Tibial artery (tissue), 4 donors: ENCODE measurements around the gene SELP.

Experiments
- DNase-seq, 2 donors: peaks; one replicate each; pipeline ENCODE4 v3.0.0-alpha.2; 2019
- H3K27ac ChIP-seq, 2 donors: fragments of 200-600 bp; sonication (generic) in 1 of 2; 1 replicate in 1 of 2; 2 replicates in 1 of 2; pipeline ENCODE4 v1.5.1; 2018 to 2019; ENCODE audit warnings: mild to moderate bottlenecking in 1 of 2
- H3K27me3 ChIP-seq, 2 donors: fragments of 200-600 bp; sonication (generic) in 1 of 2; one replicate each; pipeline versions ENCODE4 v1.5.1 to v1.6.0; 2016 to 2019
- H3K36me3 ChIP-seq, 3 donors: fragments of 200-600 bp; sonication (generic) in 2 of 3; one replicate each; pipeline ENCODE4 v1.5.1; 2016 to 2019; ENCODE audit warnings: mild to moderate bottlenecking in 2 of 3
- H3K4me1 ChIP-seq, 4 donors: fragments of 200-600 bp; sonication (generic) in 2 of 4; 1 replicate in 3 of 4; 2 replicates in 1 of 4; pipeline ENCODE4 v1.5.1; 2016 to 2019
- H3K4me3 ChIP-seq, 2 donors: fragments of 200-600 bp; sonication (generic) in 1 of 2; 1 replicate in 1 of 2; 2 replicates in 1 of 2; pipeline ENCODE4 v1.5.1; 2018 to 2019; ENCODE audit warnings: mild to moderate bottlenecking in 2 of 2
- H3K9me3 ChIP-seq, 3 donors: fragments of 200-600 bp; sonication (generic) in 1 of 3; one replicate each; pipeline ENCODE4 v1.5.1; 2016 to 2019
- intact Hi-C: fragments of 100-400 bp; cut with DNase I; formaldehyde crosslinking; loops from one replicate; pipeline ENCODE4 v1.15.0; 2023; ENCODE audit warnings: low total_unique reads
- TF ChIP-seq, protein P1 (sequence below), 2 experiments: fragments of 200-600 bp in 1 of 2; fragments of 450-650 bp in 1 of 2; IDR thresholded peaks; one replicate each; pipeline ENCODE4 v1.5.1; 2017 to 2019; ENCODE audit warnings: antibody characterized with exemption in 2 of 2, mild to moderate bottlenecking in 1 of 2, moderate library complexity in 1 of 2

SELP gene

DNA sequence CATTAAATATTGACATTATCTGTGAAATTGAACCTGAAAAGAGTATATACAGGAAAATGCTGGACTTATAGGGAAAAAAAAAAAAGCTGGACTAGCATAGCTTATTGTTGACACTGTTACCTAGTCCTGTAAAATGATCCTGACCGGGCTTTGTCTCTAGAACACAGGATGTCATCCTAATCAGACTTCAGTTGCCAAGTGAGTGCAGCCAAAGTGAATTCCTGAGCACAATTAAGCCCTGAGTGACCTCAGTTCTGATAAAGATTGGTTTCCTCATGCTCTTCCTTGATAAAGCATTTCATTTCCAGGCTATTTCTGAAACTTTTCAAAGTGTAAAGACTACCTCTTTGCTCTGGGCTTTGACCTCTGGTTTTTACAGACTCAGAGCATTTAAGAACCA is 19.8 kb downstream of the SELP start:
- no peak overlapping the region for H3K4me3 ChIP-seq
- no peaks in the 10 kb centered on the region for H3K4me1 ChIP-seq
- H3K9me3 ChIP-seq = no peaks in the 10 kb centered on the region
- H3K36me3 ChIP-seq = no peaks in the 10 kb centered on the region
- no peak overlapping the region for H3K27ac ChIP-seq
- DNase-seq = no peak
- TF ChIP-seq, protein P1, sequence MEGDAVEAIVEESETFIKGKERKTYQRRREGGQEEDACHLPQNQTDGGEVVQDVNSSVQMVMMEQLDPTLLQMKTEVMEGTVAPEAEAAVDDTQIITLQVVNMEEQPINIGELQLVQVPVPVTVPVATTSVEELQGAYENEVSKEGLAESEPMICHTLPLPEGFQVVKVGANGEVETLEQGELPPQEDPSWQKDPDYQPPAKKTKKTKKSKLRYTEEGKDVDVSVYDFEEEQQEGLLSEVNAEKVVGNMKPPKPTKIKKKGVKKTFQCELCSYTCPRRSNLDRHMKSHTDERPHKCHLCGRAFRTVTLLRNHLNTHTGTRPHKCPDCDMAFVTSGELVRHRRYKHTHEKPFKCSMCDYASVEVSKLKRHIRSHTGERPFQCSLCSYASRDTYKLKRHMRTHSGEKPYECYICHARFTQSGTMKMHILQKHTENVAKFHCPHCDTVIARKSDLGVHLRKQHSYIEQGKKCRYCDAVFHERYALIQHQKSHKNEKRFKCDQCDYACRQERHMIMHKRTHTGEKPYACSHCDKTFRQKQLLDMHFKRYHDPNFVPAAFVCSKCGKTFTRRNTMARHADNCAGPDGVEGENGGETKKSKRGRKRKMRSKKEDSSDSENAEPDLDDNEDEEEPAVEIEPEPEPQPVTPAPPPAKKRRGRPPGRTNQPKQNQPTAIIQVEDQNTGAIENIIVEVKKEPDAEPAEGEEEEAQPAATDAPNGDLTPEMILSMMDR (IDR thresholded peaks at IDR 0.05) = no peak
- peaks cover 0 to 4% of the 10 kb centered on the region in 2 donors for H3K27me3 ChIP-seq
- intact Hi-C loops = no loop called here

DNA sequence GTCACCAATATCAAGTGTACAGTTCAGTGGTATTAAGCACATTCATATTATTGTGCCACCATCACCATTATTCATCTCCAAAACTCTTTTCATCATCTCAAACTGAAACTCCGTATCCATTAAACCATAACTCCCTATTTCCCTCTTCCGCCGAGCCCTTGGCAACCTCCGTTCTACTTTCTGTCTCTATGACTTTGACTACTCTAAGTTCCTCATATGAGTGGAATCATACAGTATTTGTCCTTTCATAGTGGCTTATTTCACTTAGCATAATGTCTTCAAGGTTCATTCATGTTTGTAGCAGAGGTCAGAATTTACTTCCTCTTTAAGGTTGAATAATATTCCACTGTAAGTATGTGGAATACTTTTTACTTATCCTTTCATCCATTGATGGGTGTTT is 21.7 kb downstream of the SELP start:
- Histone ChIP-seq H3K4me1 (no peaks in the 10 kb centered on the region), H3K9me3 (no peaks in the 10 kb centered on the region), H3K36me3 (no peaks in the 10 kb centered on the region), H3K4me3 (no peak overlapping the region), H3K27me3 (peaks cover 0 to 4% of the 10 kb centered on the region in 2 donors), H3K27ac (no peak overlapping the region)
- DNase-seq = no peak
- intact Hi-C loops = no loop called here
- TF ChIP-seq, protein P1 (IDR thresholded peaks at IDR 0.05) = no peak

DNA sequence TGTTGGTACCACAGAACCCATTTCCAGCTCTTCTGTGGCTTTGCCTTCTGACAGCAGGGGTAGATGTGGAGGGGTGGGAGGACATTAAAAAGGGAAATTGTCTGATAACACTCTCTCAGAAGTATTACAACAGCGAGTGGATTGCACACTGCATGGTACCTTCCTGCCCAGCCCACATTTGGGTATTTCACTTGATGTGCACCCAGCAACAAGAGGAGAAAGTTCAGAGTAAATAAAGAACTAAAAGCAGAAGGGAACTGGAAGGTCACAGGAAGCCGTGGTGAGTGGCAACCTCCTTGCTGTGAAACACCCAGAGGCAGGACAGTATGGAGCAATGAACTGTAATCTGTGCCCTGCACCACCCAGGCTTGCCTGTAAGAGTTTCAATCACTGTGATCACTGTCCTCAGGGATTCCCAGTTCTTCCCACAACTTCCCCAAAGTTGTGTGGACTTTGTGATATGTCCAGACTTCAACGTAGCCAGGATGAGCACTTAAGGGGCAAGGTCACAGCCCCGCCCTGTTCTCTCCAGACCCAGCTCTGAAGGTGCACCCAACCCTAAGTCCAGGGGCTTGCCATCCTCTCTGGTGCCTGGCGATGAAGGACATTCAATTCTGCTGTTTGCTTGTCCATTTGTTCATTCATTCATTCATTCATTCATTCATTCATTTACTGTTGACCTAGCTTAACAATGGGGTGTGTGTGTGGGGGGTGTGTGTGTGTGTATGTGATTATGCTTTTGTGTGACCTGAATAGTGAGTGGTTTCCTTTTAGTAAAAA is 25.0 kb downstream of the SELP start:
- TF ChIP-seq, protein P1 (IDR thresholded peaks at IDR 0.05) = no peak
- no peaks in the 10 kb centered on the region for H3K36me3 ChIP-seq
- H3K27me3 ChIP-seq = peaks cover 0 to 4% of the 10 kb centered on the region in 2 donors
- no peaks in the 10 kb centered on the region for H3K9me3 ChIP-seq
- H3K4me1 ChIP-seq = no peaks in the 10 kb centered on the region
- no peak overlapping the region for H3K4me3 ChIP-seq
- intact Hi-C loops = no loop called here
- H3K27ac ChIP-seq = no peak overlapping the region
- no peak for DNase-seq

DNA sequence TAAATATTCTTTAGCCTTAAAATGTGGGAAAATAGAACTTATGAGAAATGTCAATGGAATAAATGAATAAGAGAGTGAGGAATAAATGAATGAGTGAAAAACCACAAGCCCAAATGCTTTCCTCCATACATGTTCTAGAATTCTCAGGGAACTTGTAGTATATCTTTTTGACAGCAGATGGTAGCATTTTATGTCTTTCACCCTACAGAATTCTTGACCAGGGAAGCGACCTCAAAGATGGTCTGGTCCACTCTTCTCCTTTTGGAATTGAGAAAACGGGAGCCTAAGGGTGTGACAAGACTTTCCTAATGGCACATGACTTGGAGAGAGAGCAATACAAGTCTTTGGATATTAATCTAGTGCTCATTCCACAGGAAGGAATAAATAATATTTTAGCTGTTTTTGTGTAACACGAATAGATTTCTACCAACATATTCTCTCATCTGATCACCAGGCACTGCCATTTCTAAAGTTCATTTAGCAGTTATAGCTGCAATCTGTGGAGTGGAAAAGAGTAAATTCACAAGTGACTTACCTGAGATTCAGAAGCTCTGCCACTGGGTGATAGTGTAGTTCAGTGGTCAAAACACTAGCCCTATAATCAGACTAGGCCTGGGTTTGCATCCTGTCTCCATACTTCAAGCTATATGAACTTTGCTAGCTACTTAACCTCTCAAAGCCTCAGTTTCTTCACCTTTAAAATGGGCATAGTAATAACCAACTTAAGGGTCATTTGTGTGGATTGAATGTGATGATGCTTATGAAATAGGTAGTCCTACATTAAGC is 28.6 kb downstream of the SELP start:
- Histone ChIP-seq H3K36me3 (no peaks in the 10 kb centered on the region), H3K27ac (no peak overlapping the region), H3K9me3 (no peaks in the 10 kb centered on the region), H3K4me3 (no peak overlapping the region), H3K4me1 (no peaks in the 10 kb centered on the region), H3K27me3 (no peaks in the 10 kb centered on the region)
- intact Hi-C loops = no loop called here
- DNase-seq = no peak
- TF ChIP-seq, protein P1 (IDR thresholded peaks at IDR 0.05) = peak; percentile 28 to 35

DNA sequence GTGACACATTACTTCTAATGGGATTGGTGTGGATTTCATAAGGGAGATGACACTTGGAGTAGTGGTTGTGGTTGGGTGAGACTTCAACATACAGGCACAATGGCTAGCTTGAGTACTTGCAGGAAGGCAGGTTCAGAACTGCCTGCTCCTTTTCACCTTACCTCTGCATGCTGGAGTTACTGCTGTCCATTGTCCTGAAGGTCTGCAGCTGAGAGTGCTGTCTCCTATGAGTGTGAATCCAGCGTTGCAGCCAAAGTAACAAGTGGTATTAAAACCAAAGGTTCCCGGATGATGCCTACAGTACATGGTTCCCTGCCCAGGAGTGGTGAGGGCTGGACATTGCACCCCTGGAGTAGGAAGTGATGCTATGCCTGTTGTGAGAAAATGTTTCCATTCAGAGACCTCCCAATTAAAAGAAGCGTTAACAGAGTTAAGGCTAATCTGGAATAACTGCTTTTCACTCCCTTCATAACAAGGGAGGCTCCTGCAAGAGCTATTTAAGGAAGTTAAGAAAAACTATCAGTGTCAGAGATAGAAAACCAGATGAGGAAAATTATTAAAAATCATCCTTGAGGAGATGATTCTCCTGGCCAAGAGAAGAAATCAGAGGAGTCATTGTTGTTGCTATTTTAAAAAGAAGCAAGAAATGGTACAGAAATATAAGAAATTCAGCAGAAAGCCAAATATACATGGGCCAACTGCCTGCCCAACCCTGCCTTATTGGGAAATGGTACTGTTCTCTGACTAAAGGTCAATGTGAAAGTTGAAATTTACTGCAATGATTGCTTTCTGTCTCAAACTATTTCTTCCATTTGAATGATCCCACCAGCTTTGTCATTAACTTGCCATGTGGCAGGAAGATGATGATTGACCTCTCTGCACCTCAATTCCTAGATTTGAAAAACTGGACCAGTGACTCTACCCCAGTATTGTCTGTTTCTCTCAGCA is 33.9 kb downstream of the SELP start:
- H3K4me3 ChIP-seq = no peak overlapping the region
- H3K4me1 ChIP-seq = no peaks in the 10 kb centered on the region
- H3K27me3 ChIP-seq = peaks cover 0 to 4% of the 10 kb centered on the region in 2 donors
- H3K9me3 ChIP-seq = no peaks in the 10 kb centered on the region
- H3K36me3 ChIP-seq = no peaks in the 10 kb centered on the region
- no peak for DNase-seq
- no peak overlapping the region for H3K27ac ChIP-seq
- TF ChIP-seq, protein P1 (IDR thresholded peaks at IDR 0.05) = no peak
- intact Hi-C loops = no loop called here
